RKO (cell line): ENCODE results near the gene DENND2C.
"Not testable (repeated sequence)": the region's sequence is repeated elsewhere in the genome, so short reads cannot be mapped to it uniquely, and the experiment has no call there.

Source experiments
- DNase-seq: peaks from one replicate; pipeline ENCODE4 v3.0.0-alpha.2; 2016; ENCODE audit warnings: low spot score

DENND2C gene

DNA sequence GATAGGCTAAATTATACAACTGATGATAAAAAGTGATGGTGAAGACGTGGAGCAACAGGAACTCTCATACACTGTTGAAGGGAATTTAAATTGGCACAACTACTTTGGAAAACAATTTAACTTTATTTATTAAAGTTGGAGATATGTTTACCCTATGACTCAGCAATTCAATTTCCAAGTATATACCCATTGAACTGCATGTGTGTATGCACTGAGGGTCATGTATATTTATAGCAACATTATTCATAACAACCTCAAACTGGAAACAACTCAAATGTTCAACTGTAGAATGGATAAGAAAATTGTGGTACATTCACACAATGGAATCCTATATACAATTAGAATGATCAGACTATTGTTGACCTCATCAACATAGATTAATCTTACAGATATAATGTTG lies 71.9 kb downstream of the DENND2C start:
- no peak for DNase-seq

DNA sequence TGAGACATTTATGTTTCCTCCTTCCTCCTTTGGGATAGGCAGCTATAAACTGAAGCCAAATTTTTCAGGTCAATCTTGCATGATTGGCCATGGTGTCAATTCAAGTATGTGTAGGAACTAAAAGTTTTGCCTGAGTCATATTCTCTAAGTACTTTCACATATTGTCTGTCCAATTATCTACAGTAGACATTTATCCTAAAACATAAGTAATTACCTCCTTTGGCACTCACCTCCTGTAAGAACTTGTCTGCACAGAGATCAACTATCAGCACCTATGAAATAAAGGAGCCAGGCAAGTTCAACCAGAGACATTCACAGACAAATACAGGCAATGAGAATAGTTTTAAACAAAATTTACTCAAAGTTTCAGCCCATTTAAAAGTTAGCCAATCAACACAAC lies 74.2 kb downstream of the DENND2C start:
- DNase-seq, result no peak

DNA sequence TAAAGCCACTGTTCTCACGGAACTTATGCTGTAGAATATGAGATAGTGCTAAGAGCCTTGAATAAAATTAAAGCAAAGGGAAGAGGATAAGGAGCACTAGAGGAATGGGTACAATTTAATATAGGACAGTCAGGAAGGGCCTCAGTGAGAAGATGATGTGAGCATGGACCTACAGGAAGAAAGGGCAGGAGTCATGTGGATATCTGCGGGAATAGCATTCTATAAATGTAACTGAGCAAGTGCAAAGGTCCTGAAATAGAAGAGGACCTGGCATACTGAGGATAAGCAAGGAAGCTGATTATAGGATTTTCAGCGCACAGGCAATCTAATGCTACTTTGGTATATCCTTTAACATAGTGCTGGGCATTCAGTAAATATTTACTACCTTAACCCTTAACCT lies 75.8 kb downstream of the DENND2C start:
- DNase-seq, result no peak

DNA sequence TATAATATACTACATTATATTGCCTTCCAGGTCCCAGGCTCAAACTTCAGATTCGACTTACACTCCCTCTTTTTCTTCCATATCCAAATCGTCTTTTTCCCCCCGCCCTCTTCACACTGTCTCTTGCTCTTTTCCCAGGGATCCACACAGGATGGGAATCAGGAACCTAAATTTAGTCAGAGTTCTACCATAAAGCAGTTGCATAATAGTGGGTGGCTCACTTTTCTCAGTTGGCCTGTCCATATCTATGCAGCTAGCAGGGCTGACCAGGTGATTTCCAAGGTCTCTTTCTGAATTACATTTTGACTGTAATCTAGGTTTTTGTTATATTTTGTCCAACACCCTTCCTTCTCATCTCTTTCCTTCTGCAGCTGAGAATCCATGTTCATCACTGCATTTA lies 80.7 kb downstream of the DENND2C start:
- DNase-seq, result no peak

DNA sequence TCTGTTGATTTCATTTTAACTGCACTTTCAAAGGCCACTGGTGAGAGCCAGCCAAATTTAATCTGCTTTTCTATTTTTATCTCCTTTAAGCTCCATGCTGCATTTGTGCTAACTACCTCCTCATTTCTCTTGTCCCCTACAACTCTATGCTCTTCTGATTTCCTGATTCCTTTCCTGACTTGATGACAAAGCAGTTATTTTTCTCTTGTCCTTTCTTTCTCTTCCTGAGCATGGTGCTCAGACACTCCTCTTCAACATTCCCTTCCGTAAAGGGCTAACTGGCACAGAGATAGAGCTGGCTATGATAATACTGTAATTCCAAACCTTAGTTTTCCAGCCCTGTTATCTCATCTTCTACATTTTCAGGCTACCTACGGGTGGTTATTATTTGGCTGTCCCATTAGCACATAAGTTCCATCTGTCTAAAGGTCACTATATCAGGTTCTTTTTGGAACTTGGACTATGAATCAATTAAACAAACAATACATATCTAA lies 81.6 kb downstream of the DENND2C start:
- no peak for DNase-seq

DNA sequence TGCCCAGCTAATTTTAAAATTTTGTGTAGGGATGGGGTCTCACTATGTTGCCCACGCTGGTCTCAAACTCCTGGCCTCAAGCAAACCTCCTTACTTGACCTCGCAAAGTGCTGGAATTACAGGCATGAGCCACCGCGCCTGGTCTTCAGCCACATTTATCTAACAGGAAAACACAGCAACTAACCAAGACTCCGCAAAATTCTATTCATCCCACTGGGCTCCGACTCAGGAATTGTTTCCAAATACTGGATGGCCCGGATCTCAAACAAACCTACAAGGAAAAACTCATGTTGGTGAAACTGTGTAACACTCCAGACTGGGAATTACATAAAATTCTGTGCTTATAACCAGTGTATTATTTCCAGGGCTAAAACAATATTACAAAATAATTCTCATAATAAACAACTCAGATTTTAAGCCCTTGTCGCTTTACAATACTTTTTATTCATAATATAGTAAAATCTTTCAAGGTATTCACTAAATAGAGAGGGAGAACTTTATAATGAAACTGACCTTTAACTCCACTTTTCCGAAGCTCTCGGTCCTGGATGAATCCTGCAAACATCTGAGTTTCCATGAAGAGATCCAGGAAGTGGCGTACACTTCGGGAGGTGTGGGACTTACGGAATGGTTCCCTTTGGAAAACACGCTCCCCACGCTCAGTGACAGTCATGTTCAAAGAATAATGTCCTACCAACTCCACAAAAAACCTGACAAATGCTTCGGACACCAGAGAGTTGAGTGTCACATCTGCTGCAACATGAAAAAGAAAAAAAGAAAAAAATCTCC lies 82.5 kb downstream of the DENND2C start:
- DNase-seq, result no peak

DNA sequence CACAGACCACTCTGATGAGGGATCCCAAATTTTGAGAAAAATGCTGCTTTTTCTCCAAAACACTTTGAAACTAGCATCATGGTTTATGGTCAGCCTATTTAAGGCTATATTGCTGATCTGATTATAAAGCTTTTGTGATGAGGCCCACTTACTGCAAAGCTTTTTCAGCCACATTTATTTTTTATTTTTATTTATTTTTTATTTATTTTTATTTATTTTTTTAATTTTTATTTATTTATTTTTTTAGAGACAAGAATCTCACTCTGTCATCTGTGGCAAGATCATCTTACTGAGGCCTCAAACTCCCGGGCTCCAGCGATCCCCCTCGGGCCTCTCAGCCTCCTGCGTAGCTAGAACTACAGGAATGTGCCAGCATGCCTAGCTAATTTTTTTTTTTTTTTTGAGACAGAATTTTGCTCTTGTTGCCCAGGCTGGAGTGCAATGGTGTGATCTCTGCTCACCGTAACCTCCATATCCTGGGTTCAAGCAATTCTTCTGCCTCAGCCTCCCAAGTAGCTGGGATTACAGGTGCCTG lies 83.3 kb downstream of the DENND2C start:
- DNase-seq, result no peak

DNA sequence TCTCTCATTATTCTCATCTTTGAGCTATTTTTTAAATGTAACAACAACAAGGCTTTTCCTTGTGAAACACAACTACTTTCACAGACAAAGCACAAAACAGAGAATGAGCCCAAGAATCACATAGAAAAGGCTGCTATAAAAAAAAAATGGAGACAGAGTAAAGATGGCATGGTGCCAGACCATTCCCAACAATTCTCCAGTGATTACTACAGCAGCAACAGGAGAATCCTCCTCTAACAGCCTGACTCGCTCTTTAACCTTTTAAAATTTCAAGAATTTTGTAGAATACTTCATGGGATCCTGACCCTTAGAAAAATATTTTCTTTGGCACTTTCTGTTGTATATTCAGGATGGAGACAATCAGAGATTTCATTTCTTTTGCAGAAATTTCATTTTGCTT lies 84.6 kb downstream of the DENND2C start:
- DNase-seq, result no peak

DNA sequence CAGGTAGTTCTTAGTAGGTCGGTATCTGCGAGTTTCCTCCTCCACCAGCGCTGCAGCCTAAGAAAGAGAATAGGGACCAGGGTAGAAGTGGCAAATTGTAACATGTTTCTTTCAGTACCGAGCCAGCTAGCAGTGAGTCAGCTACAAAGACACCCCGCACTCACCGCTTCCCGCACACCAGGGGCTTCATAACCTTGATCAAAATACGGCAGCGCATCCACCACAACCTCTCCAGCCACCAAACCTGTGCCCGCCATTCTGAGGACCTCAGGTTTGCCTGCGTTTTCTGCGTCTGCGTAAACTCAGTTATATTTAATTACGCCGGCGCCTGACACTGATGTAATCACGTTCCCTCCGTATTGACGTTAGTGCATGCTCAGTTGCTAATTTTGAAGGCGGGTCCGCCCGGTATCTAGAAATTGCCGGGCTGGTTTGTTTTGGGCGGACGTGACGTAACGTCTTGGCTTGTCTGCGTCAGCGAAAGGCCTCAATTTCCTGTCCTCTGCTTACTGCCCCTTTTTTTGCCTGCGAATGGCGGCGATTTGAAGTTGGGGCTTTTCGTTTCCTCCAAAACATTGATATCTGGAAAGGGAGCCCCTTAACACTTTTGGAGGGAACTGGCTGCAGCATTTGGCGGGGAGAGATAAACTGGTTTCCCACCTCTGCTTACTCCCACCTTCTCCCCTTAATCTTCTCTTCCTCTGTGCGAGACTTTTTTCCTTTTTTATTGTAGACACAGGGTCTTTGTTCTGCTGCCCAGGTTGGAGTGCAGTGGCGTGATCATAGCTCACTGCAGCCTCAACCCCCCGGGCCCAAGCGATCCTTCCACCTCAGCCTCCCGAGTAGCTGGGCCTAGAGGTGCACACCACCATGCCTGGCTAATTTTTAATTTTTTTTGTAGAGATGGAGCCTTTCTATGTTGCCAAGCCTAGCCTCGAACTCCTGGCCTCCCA lies 88.2 kb downstream of the DENND2C start, which contains the start of gene BCAS2:
Gene BCAS2 (minus strand): TSS at position 281 of the 953 bp plus-strand sequence. CDS start 24 bp downstream, at position 257.
- peak; percentile 99 for DNase-seq

DNA sequence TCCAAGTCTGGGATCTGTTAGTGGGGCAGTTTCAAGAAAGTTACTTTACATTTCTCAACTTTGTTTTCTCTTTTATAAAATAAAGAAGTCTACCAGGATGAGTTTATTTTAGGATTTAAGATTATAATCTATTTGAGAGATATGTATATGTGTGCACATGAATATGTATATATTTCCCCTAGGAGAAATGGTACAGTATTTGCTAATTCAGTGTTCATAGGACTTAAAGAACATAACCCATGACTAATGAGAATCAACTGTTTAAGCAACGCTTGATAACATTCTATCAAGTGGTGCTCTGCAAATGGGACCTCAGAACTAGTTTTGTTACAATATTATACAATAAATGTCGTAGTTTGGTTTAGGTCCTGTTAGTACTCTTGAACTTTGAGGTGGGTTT lies 95.5 kb downstream of the DENND2C start:
- no peak for DNase-seq

DNA sequence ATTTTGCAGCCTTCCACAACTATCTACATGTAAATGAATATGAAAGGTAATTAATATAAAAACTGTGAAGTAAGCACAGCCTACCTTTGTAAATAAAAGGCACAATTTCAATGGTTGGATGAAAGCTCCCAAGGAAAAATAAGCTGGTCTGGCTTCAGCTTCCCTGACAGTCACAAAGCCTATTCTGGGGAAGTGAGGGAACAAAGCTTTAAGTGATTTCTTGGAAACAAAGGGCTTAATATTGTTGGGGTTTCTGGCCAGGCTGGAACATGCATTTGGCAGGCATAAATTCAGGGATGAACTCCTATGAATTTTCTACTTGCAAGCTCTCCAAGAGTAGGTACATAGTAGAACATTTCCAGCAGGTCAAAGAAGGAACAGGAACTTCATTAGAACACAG lies 105.7 kb downstream of the DENND2C start:
- DNase-seq, result no peak

DNA sequence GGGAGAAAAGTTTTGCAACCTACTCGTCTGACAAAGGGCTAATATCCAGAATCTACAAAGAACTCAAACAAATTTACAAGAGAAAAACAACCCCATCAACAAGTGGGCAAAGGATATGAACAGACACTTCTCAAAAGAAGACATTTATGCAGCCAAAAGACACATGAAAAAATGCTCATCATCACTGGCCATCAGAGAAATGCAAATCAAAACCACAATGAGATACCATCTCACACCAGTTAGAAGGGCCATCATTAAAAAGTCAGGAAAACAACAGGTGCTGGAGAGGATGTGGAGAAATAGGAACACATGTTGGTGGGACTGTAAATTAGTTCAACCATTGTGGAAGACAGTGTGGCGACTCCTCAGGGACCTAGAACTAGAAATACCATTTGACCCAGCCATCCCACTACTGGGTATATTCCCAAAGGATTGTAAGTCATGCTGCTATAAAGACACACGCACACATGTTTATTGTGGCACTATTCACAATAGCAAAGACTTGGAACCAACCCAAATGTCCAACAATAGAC lies 106.8 kb downstream of the DENND2C start:
- DNase-seq, result not testable (repeated sequence)

DNA sequence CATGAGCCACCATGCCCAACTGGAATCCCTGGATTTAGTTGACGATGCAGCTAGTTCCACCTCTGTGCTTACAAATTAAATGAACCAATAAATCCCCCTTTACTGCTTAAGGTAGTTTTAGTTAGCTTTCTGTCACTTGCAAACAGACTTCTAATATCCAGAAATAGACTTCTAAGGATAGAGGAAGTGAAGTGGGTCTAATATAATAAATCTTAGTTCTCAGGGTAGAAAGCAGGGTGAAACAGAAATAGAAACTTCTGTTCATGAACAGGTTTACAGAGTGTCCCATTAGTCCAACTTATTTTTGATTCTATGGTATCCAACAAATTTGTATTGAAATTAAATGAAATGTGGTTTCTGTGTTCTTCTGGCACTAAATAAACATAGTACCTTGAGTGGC lies 108.5 kb downstream of the DENND2C start:
- no peak for DNase-seq

DNA sequence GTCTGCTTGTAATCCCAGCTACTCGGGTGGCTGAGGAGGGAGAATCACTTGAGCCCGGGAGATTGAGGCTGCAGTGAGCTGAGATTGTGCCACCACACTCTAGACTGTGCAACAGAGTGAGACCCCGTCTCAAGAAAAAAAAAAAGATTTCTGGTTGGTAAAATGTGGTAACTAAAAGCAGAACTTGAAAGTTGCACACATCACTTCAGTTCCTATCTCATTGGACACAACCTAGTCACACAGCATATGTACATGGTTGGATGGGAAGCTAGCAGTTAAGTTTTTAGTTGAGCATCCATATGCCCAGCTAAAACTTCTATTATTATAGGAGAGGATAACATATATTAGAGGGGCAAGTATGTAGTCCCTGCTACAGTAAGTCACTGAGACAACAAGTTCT lies 110.5 kb downstream of the DENND2C start:
- no peak for DNase-seq

DNA sequence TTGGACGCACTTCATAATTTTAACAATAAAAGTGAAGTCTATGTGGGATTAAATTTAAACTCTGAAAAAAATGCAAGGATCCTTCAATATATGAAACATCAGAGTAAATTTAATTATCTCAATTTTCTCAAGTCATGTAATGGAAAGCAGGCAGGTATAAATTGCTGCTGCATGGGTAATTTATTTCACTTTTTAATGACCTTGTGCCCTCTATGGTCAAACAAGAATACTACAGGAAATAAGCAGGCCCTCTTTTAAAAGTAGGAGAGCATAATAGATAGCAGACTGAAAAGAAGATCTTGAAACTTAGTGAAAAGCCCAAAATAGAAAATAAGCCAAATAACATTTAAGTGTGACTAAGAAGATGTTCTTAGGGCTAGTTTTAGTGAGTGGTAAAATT lies 111.3 kb downstream of the DENND2C start:
- DNase-seq, result peak; percentile 58

DNA sequence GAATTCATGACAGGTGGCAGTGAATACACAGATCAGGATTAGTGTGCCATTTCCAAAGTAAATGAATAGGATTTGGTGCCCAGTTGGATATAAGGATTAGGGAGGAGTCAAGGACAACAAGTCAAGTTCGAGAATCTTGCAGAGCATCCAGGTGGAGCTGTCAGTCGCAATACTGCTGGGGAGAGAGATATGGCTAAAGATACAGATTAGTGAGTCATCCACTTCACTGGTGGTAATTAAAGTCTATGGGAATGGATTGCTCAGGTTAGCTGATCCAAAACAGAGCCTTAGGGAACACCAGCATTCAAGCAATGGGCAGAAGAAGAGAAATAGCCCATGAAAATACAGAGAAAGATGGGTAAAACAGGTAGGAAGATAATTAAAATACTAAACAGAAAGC lies 115.3 kb downstream of the DENND2C start:
- no peak for DNase-seq

DNA sequence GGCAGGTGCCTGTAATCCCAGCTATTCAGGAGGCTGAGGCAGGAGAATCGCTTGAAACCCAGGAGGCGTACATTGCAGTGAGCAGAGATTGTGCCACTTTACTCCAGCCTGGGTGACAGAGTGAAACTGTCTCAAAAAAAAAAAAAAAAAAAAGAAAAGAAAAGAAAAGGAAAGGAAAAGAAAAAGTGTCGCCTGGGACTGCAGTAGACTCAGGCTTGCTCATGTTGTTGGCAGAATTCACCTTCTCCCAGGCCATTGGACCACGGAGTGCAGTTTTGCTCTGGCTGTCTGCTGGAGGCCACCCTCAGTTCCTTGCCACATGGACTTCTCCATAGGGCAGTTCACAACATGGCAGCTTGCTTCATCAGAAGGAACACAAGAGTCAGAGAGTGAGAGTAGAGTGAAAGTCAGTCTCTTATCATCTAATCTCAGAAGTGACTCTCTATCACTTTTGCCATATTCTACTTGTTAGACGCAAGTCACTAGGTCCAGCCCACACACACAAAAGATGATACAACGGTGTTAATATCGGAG lies 117.7 kb downstream of the DENND2C start:
- no peak for DNase-seq

DNA sequence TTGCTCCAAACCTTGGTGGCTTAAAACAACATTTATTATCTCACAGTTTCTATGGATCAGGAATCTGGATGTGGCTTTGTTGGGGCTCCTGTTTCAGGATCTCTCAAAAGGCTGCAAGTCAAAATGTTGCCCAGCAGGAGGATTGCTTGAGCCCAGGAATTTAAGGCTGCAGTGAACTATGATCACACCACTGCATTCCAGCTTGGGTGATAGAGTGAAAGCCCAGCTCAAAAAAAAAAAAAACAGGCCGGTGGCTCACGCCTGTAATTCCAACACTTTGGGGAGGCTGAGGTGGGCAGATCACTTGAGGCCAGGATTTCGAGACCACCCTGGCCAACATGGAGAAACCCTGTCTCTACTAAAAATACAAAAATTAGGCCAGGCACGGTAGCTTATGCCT lies 118.4 kb downstream of the DENND2C start:
- no peak for DNase-seq

DNA sequence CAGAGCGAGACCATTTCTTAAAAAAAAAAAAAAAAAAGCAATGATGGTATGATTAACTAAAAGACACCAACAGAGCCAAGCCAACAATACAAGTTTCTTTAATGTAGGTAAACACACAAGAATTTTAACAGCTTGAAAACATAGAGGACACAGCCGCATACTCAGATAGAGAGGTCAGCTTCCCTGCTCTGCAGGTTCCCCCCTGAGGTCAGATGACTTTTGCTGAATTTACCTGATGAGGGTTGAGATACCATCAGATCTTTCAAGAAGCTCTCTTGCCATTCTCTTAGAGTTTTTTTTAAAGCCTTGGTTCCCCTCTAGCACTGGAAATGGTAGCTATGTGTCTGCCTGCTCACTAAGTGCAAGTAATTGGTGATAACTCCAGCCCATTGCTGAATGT lies 119.5 kb downstream of the DENND2C start:
- DNase-seq, result no peak

DNA sequence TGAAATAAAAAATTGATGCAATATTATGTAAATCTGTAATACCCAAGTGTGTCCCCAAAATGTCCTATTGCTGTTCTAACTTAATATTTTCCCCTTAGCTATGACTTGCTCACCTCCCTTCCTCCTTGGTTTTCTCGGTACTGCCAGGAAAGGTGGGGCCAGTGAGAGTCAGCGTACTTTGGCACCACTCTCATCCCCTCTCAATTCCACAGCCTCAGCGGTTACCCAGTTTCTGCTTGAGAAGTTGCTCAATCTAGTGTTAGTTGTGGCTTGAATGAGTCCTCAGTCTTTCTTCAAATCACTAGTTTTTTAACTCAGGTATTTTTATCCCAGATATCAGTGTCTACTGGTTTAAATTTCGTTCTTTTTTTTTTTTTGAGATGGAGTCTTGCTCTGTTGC lies 120.7 kb downstream of the DENND2C start:
- no peak for DNase-seq

DNA sequence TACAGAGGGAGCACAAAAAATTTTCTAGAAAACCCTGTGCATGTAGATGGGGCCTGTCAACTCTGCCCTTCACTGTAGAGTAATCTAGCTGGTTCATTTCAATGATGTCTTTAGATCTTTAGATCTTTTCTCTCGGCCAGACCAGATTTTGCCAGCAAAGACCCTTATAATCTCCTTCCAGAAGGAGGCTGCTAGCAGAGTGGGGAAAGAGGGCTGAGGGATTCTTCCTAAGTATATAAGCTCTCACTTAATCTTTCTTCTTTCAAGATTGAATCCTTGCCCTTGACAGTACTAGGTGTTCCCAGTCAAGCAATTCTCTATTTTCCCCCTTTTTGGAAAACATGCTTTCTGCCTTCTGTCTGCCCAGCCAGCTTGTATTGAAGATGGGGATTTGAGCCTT lies 122.8 kb downstream of the DENND2C start:
- no peak for DNase-seq

DNA sequence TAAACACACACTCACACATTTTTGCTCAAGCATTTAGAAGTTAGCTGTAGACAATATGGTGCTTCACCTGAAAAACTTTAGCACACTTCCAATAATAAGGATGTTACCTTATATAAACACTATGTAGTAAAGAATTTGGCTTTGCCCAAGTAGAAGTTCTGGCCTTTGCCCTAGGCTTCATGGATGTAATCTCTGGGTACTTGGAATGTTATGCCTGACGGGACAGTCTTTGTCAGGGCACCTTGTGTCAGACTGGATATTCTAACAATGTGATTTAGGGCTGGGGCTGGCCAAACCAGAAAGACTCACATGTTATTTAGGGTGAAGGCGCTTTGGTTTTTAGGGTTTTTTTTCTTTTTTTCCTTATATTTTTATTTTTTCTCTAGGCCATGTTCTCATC lies 124.1 kb downstream of the DENND2C start:
- DNase-seq, result no peak
